Peyer's patch (tissue), 4 donors: ENCODE data around the gene UHRF1.

Source experiments
- CTCF ChIP-seq, 6 experiments: fragments of 450-650 bp in 4 of 6; fragments of 200-600 bp in 2 of 6; sonication (generic) in 1 of 6; IDR thresholded peaks; one replicate each; pipeline ENCODE4 v1.5.1; 2017 to 2019; ENCODE audit warnings: antibody characterized with exemption in 6 of 6, mild to moderate bottlenecking in 3 of 6, moderate library complexity in 1 of 6
- POLR2A ChIP-seq, 2 donors: fragments of 450-650 bp; IDR thresholded peaks; one replicate each; pipeline ENCODE4 v1.5.1; 2017; ENCODE audit warnings: antibody characterized with exemption in 2 of 2, mild to moderate bottlenecking in 2 of 2, moderate library complexity in 2 of 2

GRCh38 chr19:4979211-4979807 lies 70.0 kb downstream of the UHRF1 start:
- TF ChIP-seq CTCF (IDR thresholded peaks at IDR 0.05) (no peak), POLR2A (IDR thresholded peaks at IDR 0.05) (no peak)
